KMS-11 (cell line): ENCODE measurements around the gene SGTA.

Experiments
- H2AFZ ChIP-seq: fragments of 200-600 bp; sonication (generic); 2 replicates; pipeline ENCODE4 v1.6.1; 2016; ENCODE audit warnings: antibody characterized with exemption, mixed run types, low read depth
- H3K27ac ChIP-seq: fragments of 200-600 bp; sonication (generic); 2 replicates; pipeline ENCODE4 v1.6.1; 2016; ENCODE audit warnings: mild to moderate bottlenecking, mixed run types
- H3K27me3 ChIP-seq: fragments of 200-600 bp; sonication (generic); 2 replicates; pipeline ENCODE4 v1.6.1; 2017; ENCODE audit warnings: mild to moderate bottlenecking, low read depth, mixed run types, moderate library complexity; ENCODE audit not compliant: insufficient read depth
- H3K36me3 ChIP-seq: fragments of 200-600 bp; sonication (generic); 2 replicates; pipeline ENCODE4 v1.6.1; 2017; ENCODE audit warnings: mild to moderate bottlenecking, mixed run types; ENCODE audit not compliant: insufficient read depth
- H3K4me1 ChIP-seq: fragments of 200-600 bp; sonication (generic); 2 replicates; pipeline ENCODE4 v1.6.1; 2016; ENCODE audit warnings: mild to moderate bottlenecking, low read depth, mixed run types; ENCODE audit not compliant: poor library complexity, severe bottlenecking
- H3K4me2 ChIP-seq: fragments of 200-600 bp; sonication (generic); 2 replicates; pipeline ENCODE4 v1.7.0; 2016; ENCODE audit warnings: mild to moderate bottlenecking, mixed run types
- H3K4me3 ChIP-seq: fragments of 200-600 bp; sonication (generic); IDR thresholded peaks from 2 replicates; pipeline ENCODE4 v1.6.1; 2017; ENCODE audit warnings: low read depth, low read length, mixed read lengths; ENCODE audit not compliant: insufficient read depth
- H3K79me2 ChIP-seq: fragments of 200-600 bp; sonication (generic); 2 replicates; pipeline ENCODE4 v1.6.1; 2016; ENCODE audit warnings: low read depth, mixed run types; ENCODE audit not compliant: insufficient read depth
- H3K9ac ChIP-seq: fragments of 200-600 bp; sonication (generic); 2 replicates; pipeline ENCODE4 v1.6.1; 2016; ENCODE audit warnings: mild to moderate bottlenecking, mixed run types
- H4K20me1 ChIP-seq: fragments of 200-600 bp; sonication (generic); 2 replicates; pipeline ENCODE4 v1.6.1; 2016; ENCODE audit warnings: mild to moderate bottlenecking, mixed run types; ENCODE audit not compliant: insufficient read depth
- TF ChIP-seq, protein P1 (sequence below): fragments of 200-600 bp; sonication (generic); conservative IDR thresholded peaks from 2 replicates; pipeline ENCODE4 v1.6.1; 2017; ENCODE audit warnings: low read depth, mild to moderate bottlenecking, antibody characterized with exemption, low read length, moderate library complexity, mixed read lengths

SGTA gene

GRCh38 chr19:2804156-2805004 is 21.3 kb upstream of the SGTA start:
- Histone ChIP-seq H3K79me2 (no peaks in the 10 kb centered on the region), H3K27ac (no peak overlapping the region), H3K27me3 (no peaks in the 10 kb centered on the region), H3K4me1 (no peaks in the 10 kb centered on the region), H3K9ac (no peak overlapping the region), H2AFZ (no peak overlapping the region), H4K20me1 (no peaks in the 10 kb centered on the region), H3K4me3 (no peak overlapping the region), H3K4me2 (no peak overlapping the region), H3K36me3 (peaks cover 3% of the 10 kb centered on the region; the same call in 1 of the 2 replicates)
- TF ChIP-seq, protein P1, sequence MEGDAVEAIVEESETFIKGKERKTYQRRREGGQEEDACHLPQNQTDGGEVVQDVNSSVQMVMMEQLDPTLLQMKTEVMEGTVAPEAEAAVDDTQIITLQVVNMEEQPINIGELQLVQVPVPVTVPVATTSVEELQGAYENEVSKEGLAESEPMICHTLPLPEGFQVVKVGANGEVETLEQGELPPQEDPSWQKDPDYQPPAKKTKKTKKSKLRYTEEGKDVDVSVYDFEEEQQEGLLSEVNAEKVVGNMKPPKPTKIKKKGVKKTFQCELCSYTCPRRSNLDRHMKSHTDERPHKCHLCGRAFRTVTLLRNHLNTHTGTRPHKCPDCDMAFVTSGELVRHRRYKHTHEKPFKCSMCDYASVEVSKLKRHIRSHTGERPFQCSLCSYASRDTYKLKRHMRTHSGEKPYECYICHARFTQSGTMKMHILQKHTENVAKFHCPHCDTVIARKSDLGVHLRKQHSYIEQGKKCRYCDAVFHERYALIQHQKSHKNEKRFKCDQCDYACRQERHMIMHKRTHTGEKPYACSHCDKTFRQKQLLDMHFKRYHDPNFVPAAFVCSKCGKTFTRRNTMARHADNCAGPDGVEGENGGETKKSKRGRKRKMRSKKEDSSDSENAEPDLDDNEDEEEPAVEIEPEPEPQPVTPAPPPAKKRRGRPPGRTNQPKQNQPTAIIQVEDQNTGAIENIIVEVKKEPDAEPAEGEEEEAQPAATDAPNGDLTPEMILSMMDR: no peak

DNA sequence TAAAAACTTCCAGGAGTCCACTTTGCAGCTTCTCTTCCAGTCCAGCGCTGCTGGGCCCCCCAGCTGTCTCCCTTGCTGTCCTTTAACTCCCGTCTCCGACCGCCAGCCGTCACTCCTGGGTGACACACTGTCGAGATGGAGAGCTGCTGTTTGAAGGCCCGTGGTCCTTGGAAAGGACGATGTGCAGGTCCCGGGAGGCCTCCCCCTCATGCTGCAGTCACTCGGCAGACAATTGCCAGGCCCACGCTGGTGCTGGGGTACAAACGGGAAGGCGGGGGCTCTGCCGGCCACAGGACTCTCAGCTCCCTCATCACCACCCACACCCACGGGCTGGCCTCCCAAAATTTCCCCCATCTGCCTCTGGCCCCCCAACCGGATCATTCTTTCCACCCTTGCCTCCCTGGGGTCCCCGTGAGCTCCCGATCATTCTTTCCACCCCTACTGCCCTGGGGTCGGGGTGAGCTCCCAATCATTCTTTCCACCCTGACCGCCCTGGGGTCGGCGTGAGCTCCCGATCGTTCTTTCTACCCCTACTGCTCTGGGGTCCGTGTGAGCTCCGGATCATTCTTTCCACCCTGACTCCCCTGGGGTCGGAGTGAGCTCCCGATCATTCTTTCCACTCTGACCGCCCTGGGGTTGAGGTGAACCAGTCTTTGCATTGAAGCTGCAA is 20.5 kb upstream of the SGTA start:
- TF ChIP-seq, protein P1: no peak
- no peak overlapping the region for H3K9ac ChIP-seq
- H3K4me2 ChIP-seq: no peak overlapping the region
- no peaks in the 10 kb centered on the region for H3K79me2 ChIP-seq
- H3K4me1 ChIP-seq: no peaks in the 10 kb centered on the region
- H4K20me1 ChIP-seq: no peaks in the 10 kb centered on the region
- no peak overlapping the region for H3K4me3 ChIP-seq
- no peak overlapping the region for H2AFZ ChIP-seq
- H3K27ac ChIP-seq: no peak overlapping the region
- H3K36me3 ChIP-seq: peaks cover 3% of the 10 kb centered on the region; the same call in 1 of the 2 replicates
- no peaks in the 10 kb centered on the region for H3K27me3 ChIP-seq

GRCh38 chr19:2802826-2803225 is 19.8 kb upstream of the SGTA start:
- Histone ChIP-seq H3K27ac (no peak overlapping the region), H3K4me3 (no peak overlapping the region), H3K36me3 (peaks cover 3% of the 10 kb centered on the region; the same call in 1 of the 2 replicates), H3K79me2 (no peaks in the 10 kb centered on the region), H3K9ac (no peak overlapping the region), H3K4me2 (no peak overlapping the region), H3K4me1 (no peaks in the 10 kb centered on the region), H2AFZ (no peak overlapping the region), H4K20me1 (no peaks in the 10 kb centered on the region), H3K27me3 (no peaks in the 10 kb centered on the region)
- TF ChIP-seq, protein P1: no peak

- TF ChIP-seq, protein P1: no peak
- Histone ChIP-seq H4K20me1 (no peaks in the 10 kb centered on the region), H2AFZ (no peak overlapping the region), H3K9ac (no peak overlapping the region), H3K4me2 (no peak overlapping the region), H3K36me3 (peaks cover 3% of the 10 kb centered on the region; the same call in 1 of the 2 replicates), H3K27me3 (no peaks in the 10 kb centered on the region), H3K4me1 (no peaks in the 10 kb centered on the region), H3K27ac (no peak overlapping the region), H3K4me3 (no peak overlapping the region), H3K79me2 (no peaks in the 10 kb centered on the region)
Observed at GRCh38 chr19:2800506-2800905, 17.4 kb upstream of the SGTA start.
